ENCODE measurements around the gene ST6GAL1.
A peak's percentile ranks its signal among the peaks of the same experiment; 100 is the strongest.
"Not testable (repeated sequence)": the region's sequence is repeated elsewhere in the genome, so short reads cannot be mapped to it uniquely, and the experiment has no call there.

The ST6GAL1 gene

DNA sequence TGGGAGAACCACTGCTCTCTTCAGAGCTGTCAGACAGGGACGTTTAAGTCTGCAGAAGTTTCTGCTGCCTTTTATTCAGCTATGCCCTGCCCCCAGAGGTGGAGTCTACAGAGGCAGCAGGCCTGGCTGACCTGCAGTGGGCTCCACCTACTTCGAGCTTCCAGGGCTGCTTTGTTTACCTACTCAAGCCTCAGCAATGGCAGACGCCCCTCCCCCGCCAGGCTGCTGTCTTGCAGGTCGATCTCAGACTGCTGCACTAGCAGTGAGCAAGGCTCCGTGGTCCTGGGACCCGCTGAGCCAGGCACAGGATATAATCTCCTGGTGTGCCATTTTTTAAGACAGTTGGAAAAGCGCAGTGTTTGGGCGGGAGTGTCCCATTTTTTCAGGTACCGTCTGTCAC, 127.5 kb downstream of the ST6GAL1 start:
- not testable (repeated sequence) for DNase-seq

DNA sequence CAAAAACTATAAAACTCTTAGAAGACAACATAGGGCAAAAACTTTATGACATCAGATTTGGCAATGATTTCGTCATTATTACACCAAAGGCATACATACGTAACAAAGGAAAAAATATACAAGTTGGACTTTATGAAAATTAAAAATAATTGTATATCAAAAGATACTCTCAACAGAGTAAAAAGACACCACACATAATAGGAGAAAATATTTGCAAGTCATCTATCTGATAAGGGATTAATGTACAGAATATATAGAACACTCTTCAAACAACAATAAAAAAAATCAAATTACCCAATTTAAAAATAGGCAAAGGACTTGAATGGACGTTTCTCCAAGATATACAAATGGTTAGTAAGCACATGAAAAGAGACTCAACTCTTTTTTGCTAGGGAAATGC, 131.4 kb downstream of the ST6GAL1 start:
- no peak for DNase-seq

DNA sequence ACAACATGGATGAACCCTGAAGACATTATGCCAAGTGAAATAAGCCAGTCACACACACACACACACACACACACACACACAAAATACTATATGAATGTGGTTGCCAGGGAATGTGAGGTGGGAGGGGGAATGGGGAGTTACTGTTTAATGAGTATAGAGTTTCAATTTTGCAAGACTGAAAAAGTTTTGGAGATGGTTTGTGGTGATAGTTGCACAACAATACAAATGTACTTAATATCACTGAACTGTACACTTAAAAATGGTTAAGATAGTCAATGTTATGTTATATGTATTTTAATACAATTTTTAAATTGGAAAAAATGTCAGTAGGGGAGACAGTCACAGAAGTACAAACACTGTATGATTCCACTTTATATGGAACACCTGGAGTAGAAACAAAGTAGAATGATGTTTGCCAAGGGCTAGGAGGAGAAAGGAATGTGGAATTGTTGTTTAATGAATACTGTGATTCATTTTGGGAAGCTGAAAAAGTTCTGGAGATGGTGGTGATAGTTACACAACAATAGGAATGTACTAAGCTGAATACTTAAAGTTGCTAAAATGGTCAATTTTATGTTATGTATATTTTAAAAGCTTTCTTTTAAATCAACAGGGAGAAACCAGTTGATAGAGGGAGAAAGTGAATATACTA, 132.3 kb downstream of the ST6GAL1 start:
- DNase-seq = no peak

DNA sequence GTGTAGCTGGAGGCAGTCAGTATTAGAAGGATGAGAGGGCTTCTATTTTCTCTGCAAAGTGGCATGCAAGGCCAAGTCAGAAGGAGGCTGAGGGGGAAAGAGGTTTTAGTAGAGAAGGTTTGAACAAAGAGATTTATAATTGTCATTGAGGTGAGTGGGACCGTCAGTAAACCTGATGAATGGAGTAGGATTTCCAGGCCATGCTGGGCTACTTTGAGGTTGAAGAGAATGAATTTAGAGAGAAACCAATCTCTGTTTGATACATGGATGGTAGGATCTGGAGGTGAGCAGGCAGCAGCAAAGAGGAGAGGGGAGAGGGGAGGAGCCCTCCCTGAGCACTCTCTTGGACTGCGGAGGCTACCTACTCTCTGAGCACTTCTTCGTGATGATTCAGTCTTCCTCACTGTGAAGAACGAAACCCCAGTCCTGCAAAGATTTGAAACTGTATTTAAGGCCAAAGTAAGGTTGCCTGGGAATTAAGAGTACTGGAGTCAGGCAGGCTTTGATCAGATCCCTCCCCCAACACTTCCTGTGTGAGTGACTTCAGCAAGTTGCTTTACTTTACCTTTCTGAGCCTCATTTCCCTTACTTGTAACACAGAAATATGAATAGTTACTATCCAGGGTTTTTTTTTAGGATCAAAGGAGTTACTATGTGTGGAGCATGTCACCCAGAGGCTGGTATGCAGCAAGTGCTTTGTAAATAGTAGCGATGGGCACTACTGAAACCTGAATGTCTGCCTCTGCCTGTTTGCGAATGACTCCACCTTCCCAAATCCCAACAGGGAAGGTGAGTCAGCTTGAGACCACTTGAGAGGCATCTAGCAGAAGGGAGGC, 133.2 kb downstream of the ST6GAL1 start:
- DNase-seq = no peak

DNA sequence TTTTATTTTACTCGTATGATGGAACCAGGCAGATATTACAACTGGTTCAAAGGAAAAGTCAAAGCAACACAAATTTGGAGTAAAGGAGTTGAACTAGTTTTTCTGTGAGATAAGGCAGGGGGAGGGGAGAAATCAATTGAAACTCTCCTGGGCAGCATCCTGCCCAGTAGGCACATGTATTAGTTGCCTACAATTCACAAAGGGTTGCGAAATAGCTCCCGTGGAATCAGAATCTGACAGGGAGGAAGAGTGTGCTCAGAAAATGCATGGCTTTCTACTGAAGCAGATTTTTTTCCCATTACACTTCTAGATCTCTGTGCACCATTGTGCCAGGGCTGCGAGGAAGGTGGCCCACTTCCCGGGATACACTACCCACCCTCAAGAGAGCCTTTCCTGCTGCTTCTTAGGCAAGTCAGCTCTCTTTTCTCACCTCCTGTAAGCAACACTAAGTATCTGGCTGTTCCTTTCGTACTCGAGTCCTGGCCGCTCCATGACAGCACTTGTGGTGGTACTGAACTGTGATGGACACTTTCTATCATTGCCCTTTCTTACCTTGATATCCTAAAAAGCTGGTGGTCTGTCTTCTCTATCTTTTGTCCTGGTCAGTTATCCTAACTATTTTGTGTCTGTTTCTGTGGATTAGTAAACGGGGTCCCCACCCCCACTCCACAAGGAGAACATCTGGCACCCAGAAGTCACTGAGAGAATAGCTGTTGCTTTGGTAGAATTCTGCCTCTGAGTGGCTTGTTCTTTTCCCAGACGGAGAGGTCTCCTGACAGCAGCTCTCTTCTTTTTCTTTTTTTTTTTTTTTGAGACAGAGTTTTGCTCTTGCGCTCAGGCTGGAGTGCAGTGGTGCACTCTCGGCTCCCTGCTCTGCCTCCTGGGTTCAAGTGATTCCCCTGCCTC, 134.1 kb downstream of the ST6GAL1 start:
- no peak for DNase-seq

DNA sequence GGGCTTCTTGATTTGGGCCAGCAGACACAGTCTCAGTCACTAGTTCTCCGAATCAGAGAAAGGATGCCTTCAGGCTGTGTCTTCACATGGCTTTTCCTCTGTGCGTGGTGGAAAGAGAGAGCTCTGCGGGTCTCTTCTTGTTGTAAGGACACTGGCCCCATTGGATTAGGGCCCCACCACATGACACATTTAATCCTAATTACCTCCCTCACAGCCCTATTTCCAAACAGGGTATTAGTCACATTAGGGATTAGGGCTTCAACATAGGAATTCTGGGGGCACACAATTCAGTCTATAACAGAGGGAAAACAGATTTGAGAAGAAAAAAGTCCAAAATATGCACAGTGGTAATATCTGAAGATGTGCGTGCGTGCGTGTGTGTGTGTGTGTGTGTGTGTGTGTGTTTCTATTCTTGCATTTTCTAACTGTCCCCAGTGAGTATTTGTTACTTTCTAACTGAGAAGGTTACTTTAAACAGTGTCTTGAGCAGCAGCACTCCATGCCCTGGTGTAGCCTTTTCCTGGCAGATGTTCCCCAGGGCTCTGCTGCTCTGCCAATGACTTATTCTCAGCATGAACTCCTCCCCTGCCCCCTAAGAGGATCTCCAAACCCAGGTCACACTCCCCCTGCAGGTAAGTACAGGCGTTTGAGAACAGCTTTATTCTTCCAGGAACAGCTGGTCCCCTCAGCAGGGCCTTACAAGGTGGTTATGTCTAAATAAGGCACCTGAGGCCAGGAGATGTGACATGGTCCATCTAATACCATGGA, 136.1 kb downstream of the ST6GAL1 start:
- peak; percentile 9 for DNase-seq

DNA sequence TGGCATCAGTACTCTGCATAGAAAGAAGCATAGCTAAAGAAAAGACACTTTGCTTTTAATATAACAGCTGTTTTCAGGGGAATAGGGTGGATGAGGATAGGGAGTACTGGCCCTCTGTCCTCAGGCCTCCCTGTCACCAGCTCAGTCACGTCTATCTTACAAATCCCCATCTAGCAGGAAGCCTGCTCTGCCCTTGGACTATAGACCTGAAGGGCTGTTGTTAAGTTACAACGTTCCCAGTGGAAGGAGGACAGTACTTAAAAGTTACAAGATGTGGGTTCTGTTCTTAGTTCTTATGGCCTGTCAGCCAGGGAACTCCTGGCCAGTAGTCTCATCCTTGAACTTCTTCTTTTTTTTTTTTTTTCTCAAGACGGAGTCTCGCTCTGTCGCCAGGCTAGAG, 138.5 kb downstream of the ST6GAL1 start:
- no peak for DNase-seq

DNA sequence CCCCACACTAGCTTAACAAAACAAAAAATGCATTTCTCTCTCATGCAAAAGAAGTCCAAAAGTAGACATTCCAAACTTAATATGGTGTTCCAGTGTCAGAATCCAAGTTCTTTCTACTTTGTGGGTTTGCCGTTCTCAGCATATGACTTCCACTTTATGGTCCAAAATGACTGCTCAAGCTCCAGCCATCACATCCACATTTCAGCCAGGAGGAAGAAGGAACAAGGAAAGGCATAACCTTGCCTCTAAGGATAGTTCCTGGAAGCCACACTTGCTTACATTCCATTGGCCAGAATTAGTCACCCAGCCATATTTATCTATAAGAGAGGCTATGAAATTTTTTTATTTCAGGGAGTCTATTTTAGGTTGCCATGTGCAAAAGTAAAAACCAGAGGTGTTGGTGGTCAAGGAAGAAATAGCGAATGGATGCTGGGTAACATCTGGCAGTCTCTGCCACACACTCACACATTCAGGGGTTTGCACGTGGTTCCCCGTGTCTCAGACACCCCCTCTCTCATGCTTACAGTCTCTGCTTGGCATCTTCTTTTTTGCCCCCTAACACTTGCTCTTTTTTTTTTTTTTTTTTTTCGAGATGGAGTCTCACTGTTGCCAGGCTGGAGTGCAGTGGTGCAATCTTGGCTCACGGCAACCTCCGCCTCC, 139.7 kb downstream of the ST6GAL1 start:
- no peak for DNase-seq

DNA sequence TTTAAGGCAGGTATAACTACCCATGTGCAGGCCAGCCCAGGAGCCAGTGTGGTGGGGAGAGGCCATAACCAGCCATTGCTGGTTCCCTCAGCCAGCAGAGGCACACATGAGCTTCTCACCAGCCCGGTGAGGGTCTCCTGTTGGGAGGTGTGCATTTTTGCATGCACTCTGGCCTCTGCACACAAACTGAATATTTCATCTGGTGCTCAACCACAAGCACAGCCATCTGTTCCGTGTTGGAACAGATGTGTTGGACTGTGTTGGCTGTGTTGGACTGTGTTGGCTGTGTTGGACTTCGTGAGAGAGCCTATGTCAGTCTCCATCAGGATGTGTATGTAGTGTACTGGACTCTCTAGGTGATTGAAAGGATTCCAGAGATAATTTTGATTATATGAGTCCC, 141.8 kb downstream of the ST6GAL1 start:
- DNase-seq = no peak

DNA sequence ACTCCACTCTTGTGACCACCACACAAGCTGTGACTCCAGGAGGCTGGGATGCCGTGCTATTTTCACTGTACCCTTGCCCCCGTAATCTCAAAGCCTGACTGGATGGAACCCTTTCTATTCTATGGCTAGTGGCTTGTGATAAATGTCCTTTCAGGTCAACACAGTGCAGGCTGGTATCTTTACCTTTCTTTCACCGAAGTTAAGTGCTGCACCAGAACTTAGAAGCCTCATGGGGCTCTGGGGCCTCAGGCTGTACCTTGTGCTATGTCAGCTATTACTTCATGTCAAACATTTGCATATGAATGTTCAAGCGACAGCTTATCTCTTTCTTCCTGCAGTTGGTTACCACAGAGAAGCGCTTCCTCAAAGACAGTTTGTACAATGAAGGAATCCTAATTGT, 142.2 kb downstream of the ST6GAL1 start:
- DNase-seq = no peak

DNA sequence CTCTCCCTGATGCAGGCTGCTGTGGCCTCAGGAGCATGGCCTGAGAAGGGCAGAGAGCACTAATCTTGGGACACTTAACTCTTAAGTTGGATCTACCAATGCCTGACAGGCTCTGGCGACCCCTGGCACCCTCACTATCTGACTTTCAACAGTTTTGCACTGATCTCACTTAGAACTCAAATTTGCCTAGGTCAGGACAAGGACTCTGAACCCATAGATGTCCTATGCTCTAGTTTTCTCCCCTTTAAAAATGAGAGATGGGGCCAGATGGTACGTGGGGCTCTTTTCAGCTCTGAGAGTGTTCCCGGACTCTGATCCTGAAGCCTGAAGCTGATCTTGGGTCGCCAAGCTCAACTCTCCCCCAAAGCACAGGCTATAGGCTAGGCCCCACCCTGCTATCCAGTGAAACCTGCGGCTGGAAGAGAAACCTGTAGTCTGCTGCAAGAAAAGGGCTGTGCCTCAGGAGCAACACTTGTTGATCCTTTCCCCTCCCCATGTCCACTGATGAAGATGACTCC, 143.3 kb downstream of the ST6GAL1 start:
- DNase-seq = no peak

DNA sequence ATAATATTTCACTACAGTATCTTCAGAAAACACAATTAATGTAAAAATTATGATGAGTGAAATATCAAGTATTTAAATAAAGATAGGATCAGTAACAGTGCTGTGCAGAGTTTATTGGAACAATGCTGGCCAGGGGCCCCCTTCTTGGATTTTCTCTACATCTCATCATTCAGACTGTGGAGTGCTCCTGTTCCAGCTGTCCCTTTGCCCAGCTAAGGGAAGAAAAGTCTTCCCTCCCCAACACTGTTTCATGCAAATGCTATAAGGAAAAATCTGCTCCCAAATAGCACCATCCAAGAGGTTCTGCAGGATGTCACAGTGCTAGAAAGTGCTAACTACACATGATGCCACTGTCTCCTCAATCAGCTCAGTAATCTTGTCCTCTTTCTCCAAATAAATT, 144.5 kb downstream of the ST6GAL1 start:
- DNase-seq = no peak

DNA sequence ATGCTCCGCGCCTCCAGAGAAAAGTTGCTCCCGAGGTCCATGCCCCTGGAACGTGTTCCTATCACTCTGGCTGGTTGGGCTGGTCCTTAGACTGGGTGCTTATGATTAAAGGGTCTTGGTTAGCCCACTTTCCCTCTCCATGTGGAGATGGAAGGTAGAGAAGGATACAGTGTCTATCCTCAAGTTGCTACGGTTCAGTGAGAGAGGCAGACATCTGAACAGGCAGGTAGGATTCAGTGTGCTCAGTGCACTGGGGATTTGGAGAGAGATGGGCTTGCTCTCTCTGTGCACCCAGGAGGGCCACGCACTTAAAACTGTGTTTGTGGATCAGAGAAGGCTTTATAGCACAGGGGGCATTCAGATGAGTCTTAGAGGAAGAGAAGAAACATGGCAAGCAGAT, 146.0 kb downstream of the ST6GAL1 start:
- no peak for DNase-seq

DNA sequence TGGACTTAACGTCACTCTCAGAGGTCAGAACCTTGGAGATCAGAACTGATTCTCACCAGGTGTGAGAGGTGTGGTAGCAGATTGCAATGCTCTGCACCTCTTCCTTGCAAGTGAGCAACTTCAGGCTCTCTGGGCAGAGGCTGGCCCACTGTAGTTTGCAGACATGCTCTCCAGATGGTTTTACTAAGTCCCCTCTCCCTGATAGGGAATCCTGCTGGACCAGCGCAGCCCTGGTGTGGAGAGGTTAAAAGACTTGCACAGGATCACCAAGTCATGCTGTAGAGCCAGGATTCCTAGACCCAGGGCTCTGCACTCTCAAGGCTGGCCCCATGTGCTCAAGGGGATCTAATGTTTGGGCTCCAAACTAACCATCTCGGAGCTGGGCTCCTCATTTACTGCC, 146.8 kb downstream of the ST6GAL1 start:
- DNase-seq = no peak

DNA sequence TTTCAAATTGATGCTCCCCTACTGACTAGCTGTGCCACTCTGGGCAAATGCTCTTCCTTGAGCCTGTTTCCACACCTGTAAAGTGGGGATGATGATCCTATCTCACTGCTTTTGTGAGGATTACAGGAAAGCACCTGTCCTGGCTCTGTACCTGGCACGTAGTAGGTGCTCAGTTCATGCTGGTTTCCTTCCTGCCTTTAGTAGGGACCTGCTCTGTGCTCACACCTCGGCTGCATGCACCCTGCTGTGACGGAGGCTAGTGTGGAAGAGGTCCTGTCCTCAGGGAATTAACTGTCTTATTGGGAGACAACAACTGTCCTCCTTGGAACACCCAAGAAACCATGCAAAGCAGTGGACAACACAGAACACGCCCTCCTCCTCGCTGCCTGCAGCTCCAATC, 147.2 kb downstream of the ST6GAL1 start:
- no peak for DNase-seq

DNA sequence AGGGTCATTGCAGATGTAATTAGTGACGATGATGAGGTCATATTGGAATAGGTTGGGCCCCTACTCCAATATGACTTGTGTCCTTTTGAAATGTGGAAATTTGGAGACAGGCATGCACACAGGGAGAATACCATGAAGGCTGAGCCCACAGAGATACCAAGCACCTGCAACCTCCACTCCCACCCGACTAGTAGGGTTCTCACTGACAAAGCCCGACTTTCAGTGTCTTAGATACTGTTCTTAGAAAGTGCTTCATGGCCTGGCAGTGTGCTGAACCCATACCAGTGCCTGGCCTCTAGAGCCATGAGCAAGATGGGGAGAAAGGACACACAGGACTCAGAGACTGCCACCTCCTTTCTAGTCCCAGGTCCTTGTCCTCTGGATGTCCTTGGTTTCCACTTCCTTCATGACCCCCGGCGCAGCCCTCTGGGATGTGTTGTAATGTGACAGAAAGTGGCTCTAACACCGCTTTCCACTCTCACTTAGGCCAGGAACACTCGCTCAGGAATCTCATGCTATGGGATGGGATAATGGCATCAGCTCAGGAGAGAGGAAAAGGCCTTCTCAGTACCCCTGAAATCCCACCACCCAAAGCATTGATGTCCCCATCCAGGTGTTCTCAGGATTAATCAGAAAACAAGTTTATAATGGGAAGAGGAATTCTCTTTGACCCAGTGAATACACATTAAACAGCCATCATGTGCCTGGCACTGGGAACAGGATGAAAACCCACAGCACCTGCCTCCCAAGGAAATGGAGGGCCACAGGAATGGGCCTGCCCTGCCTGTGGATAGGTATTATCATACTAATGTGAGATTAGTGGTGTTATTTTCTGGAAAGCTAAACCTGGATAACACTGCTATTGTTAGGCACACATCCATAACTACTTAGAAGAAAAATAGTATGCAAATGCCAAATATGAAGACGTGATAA, 149.0 kb downstream of the ST6GAL1 start:
- no peak for DNase-seq

DNA sequence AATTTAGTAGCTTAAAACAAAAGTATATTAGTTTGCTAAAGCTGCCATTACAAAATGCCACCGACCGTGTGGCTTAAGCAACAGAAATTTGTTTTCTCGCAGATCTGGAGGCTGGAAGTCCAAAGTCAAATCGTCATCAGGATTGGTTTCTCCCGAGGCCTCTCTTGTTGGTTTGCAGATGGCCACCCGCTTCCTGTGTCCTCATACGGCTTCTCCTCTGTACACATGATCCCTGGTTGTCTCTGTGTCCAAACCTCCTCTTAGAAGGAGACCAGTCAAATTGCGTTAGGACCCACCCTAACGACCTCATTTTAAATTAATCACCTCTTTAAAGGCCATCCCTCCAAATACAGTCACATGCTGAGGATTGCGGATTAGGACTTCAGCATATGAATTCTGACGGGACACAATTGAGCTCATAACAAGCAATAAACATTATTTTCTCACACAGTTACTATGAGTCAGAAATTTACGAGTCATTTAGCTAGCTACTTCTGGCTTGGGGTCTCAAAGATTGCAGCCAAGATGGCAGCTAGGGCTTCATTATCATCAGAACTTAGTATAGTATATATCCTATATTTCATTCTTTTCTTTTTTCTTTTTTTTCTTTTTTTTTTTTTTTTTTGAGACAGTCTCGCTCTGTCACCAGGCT, 150.6 kb downstream of the ST6GAL1 start:
- DNase-seq = no peak

DNA sequence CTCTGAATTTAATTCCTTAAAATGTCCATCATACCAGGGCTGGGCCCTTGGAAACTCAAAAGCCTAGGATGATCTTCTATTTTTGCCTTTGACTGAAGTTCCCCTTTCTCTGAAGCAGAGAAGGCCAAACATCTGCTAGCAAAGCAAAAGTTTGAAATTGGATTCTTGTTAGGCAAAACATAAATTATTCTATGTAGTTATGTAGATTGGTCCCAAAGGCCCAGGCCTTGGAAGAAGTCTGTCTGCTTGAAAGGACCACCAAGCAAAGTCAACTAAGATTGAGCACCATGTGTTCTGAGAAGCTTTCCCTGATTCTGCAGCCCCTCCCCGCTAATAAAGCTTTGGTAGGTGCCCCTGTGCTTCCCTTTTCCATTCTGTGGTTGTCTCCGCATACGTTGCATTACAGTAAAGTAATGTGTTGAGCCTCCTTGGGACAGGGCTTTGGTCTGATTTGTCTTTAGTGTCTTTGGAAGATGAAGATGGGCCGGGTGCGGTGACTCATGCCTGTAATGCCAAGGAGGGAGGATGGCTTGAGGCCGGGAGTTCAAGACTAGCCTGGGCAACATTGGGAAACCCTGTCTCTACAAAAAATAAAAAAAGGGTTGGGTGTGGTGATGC, 152.5 kb downstream of the ST6GAL1 start:
- DNase-seq = no peak

DNA sequence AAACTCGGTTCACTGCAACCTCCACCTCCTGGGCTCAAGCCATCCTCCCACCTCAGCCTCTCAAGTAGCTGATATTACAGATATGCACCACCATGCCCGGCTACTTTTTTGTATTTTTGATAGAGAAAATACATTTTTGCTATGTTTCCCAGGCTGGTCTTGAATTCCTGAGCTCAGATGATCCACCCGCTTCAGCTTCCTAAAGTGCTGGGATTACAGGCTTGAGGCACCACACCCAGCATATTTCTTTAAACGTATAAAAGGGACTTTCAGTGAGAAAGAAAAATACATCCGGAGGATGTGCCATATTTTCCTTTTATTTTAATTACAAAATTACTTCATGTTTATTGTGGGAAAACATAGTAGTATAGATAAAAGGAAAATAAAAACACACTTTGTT, 153.8 kb downstream of the ST6GAL1 start:
- DNase-seq = no peak

DNA sequence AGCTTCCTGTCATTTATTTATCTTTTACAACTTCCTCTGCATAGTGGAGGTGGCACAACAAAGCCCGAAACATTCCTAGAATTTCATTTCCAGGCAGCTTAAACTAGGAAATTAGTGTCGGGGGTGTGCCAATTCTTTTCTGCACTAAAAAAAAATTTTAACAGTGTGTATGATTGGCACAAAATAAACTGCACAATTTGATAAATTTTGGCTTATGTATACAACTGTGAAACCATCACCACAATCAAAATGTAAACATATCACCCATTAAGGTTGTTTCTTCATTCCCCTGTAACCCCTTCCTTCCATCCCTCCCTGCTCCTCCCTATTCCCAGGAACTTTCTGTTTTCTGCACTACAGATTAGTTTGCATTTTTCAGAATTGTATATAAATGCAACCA, 154.3 kb downstream of the ST6GAL1 start:
- no peak for DNase-seq
